GM18505 (cell line): ENCODE data around the gene OPCML.
"Not testable (repeated sequence)": the region's sequence is repeated elsewhere in the genome, so short reads cannot be mapped to it uniquely, and the experiment has no call there.

ENCODE experiments used
- ATAC-seq: cut with Tn5 transposase; IDR thresholded peaks from one replicate; pipeline ENCODE4 v1.9.1; 2021; ENCODE audit not compliant: unreplicated experiment
- POLR2A ChIP-seq: IDR thresholded peaks from 4 replicates; pipeline ENCODE4 v1.6.1; 2011; ENCODE audit warnings: borderline replicate concordance; ENCODE audit not compliant: insufficient read depth, insufficient read length; ENCODE audit errors: extremely low read depth

OPCML gene

DNA sequence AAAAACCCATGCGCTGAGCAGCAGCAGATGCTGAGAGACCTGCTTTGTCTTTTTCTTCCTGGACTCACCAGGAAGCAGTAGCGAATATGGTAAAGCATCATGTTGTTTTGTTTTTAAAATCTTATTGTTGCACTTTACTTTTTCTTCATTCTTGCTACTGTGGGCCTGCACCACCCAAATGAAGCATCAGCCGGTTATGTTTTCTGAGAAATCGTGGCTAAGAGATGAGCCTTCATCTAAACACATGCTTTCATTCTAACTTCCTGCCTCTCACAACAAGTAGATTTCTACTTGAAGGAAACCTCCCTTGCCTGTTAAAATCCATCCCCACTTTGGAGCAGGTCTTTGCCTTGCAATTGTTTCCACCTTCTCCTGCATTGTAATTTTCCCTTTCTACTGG is 1136.0 kb downstream of the OPCML start:
- no peak for TF ChIP-seq POLR2A
- no peak for ATAC-seq

DNA sequence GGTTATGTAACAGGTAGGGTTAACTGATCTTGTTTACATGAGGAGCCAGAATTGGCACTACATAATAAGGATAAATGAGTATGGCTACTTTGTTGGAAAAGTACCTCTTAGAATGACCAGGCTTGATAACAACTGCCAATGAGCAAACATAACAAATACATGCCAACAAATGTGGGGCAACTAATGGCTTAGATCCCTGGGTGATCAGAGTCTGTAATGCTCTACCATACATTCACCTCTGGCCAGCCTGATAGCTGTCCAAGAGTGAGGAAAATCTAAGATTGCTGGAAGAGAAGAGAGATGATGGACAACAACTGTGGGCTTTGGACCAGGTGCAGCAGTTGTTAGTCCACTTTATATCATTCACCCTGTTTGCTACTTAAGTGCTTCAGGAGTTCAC is 1136.9 kb downstream of the OPCML start:
- TF ChIP-seq POLR2A, result no peak
- no peak for ATAC-seq

DNA sequence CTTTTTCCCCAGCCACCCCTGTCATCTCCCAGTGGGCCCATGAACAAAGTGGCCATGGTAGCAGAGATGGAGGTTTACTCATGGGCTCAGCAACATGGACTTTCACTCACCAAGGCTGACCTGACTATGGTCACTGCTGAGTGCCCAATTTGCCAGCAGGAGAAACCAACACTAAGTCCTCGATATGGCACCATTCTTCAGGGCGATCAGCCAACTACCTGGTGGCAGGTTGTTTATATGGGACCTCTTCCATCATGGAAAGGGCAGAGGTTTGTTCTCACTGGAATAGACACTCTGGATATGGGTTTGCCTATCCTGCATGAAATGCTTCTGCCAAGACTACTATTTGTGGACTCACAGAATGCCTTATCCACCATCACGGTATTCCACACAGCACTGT is 1152.8 kb downstream of the OPCML start:
- ATAC-seq, result no peak
- TF ChIP-seq POLR2A, result no peak

DNA sequence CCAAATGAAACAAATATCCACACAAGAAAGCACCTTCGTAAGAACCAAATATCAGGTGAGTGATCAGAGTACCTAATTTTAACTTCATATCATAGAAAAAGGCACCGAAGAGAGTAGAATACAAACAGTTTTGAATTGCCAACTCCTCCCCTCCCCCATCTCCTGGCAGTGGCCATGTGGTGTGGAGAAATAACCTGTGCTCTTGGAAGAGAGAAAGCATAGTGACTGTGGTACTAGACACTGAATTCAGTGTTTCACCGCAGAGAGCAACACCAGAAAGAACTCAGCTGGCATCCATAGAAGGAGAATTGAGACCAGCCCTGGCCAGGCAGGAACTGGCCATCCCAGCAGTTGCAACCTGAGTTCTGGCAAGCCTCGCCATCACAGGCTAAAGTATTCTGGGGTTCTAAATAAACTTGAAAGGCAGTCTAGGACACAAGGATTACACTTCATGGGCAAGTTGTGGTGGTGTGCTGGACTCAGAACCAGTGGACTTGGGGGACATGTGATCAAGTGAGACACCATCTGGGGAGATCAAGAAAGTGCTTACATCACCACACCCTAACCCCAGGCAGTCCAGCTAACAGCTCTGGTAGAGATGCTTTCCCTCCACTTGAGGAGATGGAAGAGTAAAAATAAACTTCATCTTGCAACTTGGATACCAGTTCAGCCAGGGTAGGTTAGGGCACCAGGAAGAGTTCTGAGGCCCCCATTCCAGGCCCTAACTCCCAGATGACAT is 1158.7 kb downstream of the OPCML start:
- no peak for ATAC-seq
- no peak for TF ChIP-seq POLR2A

DNA sequence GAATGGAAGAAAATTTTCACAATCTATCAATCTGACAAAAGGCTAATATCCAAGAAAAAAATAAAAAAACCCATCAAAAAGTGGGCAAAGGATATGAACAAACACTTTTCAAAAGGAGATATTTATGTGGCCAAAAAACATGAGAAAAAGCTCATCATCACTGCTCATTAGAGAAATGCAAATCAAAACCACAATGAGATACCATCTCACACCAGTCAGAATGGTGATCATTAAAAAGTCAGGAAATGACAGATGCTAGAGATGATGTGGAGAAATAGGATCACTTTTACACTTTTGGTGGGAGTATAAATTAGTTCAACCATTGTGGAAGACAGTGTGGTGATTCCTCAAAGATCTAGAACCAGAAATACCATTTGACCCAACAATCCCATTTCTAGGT is 1162.2 kb downstream of the OPCML start:
- ATAC-seq, result not testable (repeated sequence)

DNA sequence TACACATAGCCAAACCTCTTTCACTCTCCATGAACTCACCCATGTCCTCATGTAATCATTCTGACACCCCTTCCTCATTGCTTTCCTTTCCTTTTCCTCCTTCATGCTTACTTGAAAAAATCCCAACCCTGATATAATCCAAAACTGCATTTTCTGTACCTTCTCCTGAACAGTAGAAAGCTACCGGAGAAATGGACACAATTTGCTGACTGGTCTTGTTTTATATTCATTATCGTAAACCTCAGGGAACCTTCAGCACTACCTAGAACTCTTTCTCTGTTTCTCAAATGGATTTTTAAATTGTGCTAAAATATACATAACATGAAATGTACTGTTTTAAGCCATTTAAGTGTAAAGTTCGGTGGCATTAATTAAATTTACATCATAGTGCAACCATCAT is 1165.0 kb downstream of the OPCML start:
- TF ChIP-seq POLR2A, result no peak
- ATAC-seq, result no peak

DNA sequence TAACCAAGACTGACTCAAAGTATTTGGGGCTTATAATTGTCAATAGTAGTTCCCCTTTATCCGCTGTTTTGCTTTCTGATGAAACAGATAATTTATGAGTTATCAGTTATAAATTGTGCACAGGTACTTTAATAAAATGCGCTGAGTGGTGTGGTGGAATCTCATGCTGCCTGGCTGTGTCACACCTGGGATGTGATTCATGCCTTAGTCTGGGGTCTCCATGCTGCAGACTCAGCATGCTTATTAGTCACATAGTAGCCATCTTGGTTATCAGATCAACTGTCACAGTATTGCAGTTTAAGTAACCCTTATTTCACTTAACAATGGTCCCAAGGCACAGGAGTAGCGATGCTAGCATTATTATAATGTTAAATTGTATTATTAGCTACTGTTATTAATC is 1166.7 kb downstream of the OPCML start:
- TF ChIP-seq POLR2A, result no peak
- no peak for ATAC-seq
